T-helper 22 cell (primary cell): ENCODE results near the gene RPL23.
A peak's percentile ranks its signal among the peaks of the same experiment; 100 is the strongest.

Experiments
- DNase-seq: peaks from one replicate; pipeline ENCODE4 v3.0.0-alpha.2; 2020; ENCODE audit warnings: low read depth

Gene RPL23

GRCh38 chr17:38883592-38884526 lies 30.3 kb upstream of the RPL23 start:
- no peak for DNase-seq

GRCh38 chr17:38882870-38883269 lies 29.3 kb upstream of the RPL23 start:
- no peak for DNase-seq

DNA sequence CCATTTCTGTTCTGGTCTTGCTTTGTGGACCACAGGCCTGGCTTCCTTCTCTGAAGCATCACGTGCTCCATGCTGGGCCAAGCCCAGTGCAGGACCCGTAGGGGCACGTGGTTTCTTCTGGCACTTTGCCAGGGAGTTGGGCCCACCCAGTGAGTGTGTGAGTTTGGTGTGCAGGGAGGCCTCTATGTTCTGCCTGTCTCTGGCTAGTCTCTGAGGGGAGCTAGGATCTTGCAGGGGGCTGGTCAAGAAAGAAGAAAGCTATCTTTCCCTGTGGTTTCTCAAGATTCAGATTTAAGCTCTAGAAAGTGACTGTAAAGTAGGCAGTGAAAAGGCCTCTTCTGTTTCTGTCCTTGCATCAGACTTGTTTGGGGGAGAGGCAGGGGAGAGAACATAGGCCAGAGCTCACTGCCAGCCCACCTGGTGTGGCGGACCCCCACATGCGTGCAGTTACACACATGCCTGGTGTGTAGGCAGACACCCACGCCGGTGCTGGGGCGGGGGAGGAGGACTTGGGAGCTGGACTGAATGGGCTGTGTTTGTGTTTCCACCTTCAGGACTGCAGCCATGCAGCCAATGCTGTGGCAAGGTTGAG lies 28.2 kb upstream of the RPL23 start:
- DNase-seq: no peak

- DNase-seq: no peak
These were observed 26.6 kb upstream of the RPL23 start for GRCh38 chr17:38879878-38880665.

- no peak for DNase-seq
These were observed 23.8 kb upstream of the RPL23 start for GRCh38 chr17:38877130-38877851.

DNA sequence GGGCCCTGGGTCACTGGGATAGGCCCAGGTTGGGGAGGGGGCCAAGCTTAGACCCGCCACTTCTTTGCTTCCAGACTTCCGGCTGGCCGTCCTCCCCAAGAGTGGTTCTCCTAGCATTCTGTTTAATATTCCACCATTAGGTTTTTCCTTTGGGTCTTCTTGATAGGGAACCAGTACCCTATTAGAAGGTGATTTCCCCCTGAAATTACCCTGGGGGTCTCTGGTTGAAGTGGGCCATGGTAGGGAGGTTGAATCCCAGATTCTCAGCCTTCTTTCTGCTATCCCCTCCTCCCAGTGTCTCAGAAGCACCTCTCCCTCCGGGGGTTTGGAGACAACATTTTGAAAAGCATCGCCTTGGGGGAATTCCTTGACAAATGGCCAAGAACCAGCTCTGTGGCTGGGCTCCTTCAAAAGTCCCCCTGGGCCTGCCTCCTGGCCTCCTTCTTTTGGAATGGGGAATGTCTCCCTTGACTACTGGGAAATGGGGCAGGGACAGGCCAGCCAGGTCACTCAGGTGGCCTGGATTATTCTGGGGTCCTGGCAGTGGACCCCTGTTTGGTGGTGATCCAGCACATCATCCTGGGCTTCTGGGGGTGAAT lies 22.1 kb upstream of the RPL23 start:
- DNase-seq: no peak

- DNase-seq: no peak
These were observed 21.2 kb upstream of the RPL23 start for GRCh38 chr17:38874505-38875400.

GRCh38 chr17:38873640-38874380 lies 20.3 kb upstream of the RPL23 start:
- DNase-seq: no peak

DNA sequence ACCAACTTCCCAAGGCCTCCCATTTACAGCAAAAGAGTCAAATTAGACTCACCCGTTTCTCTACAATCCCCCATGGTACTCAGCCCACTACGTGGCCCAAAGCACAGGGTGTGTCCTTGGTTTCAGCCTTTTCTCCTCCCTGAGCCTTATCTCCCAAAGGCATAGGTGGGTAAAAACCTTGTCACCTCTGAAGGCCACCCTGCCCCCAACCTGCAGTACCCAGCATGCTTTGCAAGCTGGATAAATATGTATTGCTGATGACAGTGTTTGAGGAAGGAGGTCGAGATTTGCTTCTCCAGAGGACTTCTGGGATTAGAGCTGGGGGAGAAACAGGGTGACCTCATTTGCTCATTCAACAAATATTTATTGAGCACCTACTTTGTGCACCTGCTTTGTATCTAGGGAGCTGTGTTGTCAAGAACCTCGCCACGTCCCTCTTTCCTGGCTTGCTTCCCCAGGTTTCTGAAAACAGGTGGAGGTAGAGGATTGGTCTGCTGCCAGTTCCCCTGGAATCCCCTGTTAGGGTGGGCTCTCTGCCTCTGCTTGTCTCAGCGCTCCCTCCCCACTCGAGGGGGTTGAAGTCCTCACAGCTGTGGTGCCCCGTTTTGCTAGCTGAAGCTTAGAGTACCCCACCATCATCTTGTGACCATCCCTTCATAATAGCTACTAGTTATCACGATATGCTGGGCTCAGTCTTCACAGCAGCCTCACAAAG lies 19.3 kb upstream of the RPL23 start:
- DNase-seq: no peak

DNA sequence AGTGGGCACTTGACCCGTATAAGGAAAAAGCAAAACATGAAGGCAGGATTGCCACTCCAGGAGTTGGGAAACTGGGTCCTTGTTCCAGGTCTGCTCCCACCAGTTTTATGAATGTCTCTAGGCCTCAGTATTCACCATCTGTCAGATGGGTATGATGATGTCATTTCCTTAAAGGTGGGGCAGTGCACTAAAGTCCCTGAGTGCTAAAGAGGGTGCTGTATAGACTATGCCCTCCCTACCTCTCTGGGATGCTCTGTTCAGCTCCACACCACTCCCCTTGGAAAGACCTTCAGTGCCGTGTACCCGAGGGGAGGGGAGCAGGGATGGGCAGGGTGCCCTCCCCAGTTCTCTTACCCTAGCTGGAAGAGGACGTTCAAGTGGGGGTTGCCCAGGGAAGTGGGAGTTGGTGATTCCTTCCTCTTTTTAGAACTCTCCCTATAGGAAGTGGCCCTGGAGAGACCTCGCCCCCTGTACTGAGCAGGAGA lies 18.5 kb upstream of the RPL23 start:
- no peak for DNase-seq

GRCh38 chr17:38871247-38872015 lies 17.9 kb upstream of the RPL23 start:
- DNase-seq: peak; percentile 57

- DNase-seq: peak; percentile 50
These were observed 17.0 kb upstream of the RPL23 start for GRCh38 chr17:38870259-38871165.

- peak; percentile 74 for DNase-seq
These were observed 16.2 kb upstream of the RPL23 start, which contains the start of gene LASP1 for GRCh38 chr17:38869526-38870258. Gene LASP1, plus strand, starts transcription at chr17:38870058. Its CDS starts 132 bp downstream, at chr17:38870190.

DNA sequence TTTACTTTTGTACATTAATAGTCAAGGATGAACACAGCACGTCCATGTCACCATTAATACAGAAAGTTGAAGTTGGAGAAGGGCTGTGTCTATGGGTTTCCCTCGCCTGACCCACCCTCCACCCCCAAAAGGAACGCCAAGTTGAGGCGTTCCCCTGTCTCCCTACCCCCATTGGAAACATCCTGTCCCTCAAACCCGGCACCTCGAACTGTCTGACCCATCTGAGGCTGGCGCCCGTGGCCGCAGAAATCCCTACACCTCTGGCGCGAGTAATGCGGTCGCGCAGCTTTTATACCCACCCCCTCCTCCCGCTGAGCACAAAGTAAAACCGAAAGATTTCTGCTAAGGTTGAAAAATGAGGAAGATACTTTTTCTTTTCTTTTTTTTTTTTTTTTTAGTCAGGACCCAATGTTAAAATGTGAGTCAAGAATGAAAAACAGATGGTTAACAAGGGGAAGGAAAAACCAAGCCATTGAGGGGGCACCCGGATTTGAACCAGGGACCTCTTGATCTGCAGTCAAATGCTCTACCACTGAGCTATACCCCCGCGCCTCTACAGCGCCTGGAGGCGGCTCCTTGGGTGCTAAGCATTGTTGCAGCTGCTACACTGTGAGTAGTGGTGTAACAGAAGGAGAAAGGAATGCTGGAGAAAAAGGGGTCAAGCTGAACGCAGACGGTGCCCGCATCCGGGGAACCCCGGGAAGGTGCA lies 15.4 kb upstream of the RPL23 start:
- peak; percentile 69 for DNase-seq

- DNase-seq: no peak
These were observed 14.7 kb upstream of the RPL23 start for GRCh38 chr17:38867968-38868816.
